CD4-positive, alpha-beta T cell (primary cell): ENCODE results near the gene HCN1. TPM values are rescaled to one million over a fixed set of nuclear protein-coding genes. Genes with fewer than 3 reads are reported as not detected.

Experiments
- ATAC-seq: fragments of 200-7000 bp; cut with Tn5 transposase; one replicate; pipeline ENCODE4 v1.10.0; 2022; ENCODE audit warnings: mild to moderate bottlenecking; ENCODE audit not compliant: poor library complexity
- CTCF ChIA-PET: fragments of 350-600 bp; sonication (Branson Sonifier 250); formaldehyde crosslinking; loops from one replicate; lab custom pipeline; 2021; ENCODE audit warnings: antibody characterized with exemption, inconsistent platforms; lab: Charles Lee
- POLR2A ChIA-PET: fragments of 350-600 bp; sonication (Branson Sonifier 250); formaldehyde crosslinking; loops from one replicate; lab custom pipeline; 2021; ENCODE audit warnings: antibody characterized with exemption, inconsistent platforms; lab: Charles Lee
- DNase-seq, 14 experiments: peaks; one replicate each; pipeline ENCODE4 v3.0.0-alpha.2; 2013 to 2020; ENCODE audit warnings: mixed read lengths in 2 of 14
- H3K27ac ChIP-seq, 2 donors: one replicate each; pipeline versions ENCODE4 v1.5.1 to v1.7.0; 2013; ENCODE audit warnings: low read length in 2 of 2, low read depth in 1 of 2, mild to moderate bottlenecking in 1 of 2
- H3K27me3 ChIP-seq, 2 experiments: 1 replicate in 1 of 2; 2 replicates in 1 of 2; pipeline versions ENCODE4 v1.6.1 to v1.7.0; 2013; ENCODE audit warnings: low read length in 2 of 2, control low read depth in 1 of 2, mild to moderate bottlenecking in 1 of 2, moderate library complexity in 1 of 2; ENCODE audit not compliant: insufficient read depth in 2 of 2, control insufficient read depth in 1 of 2
- H3K36me3 ChIP-seq: one replicate; pipeline ENCODE4 v1.6.1; 2013; ENCODE audit warnings: low read length, control low read depth; ENCODE audit not compliant: insufficient read depth
- H3K4me1 ChIP-seq: one replicate; pipeline ENCODE4 v1.6.1; 2013; ENCODE audit warnings: low read length, control low read depth; ENCODE audit not compliant: insufficient read depth
- H3K4me3 ChIP-seq: one replicate; pipeline ENCODE4 v1.5.1; 2013; ENCODE audit warnings: mild to moderate bottlenecking, low read length, moderate library complexity
- H3K9me3 ChIP-seq, 2 experiments: 1 replicate in 1 of 2; 2 replicates in 1 of 2; pipeline versions ENCODE4 v1.6.1 to v1.7.0; 2013; ENCODE audit warnings: low read length in 2 of 2, mild to moderate bottlenecking in 2 of 2, control low read depth in 1 of 2, moderate library complexity in 1 of 2; ENCODE audit not compliant: control insufficient read depth in 1 of 2, insufficient read depth in 1 of 2
- H3K27ac Mint-ChIP-seq: one replicate; pipeline ENCODE4 v1.8.0; 2020; ENCODE audit warnings: mixed read lengths
- H3K27me3 Mint-ChIP-seq: one replicate; pipeline ENCODE4 v1.8.0; 2021; ENCODE audit warnings: mixed read lengths
- H3K36me3 Mint-ChIP-seq: one replicate; pipeline ENCODE4 v1.8.0; 2021; ENCODE audit warnings: low read depth, mixed read lengths
- H3K4me1 Mint-ChIP-seq: one replicate; pipeline ENCODE4 v1.8.0; 2021; ENCODE audit warnings: low read depth, mixed read lengths
- H3K4me3 Mint-ChIP-seq: one replicate; pipeline ENCODE4 v1.8.0; 2020; ENCODE audit warnings: mild to moderate bottlenecking, mixed read lengths
- H3K9me3 Mint-ChIP-seq: one replicate; pipeline ENCODE4 v1.8.0; 2020; ENCODE audit warnings: mixed read lengths
- intact Hi-C, 2 experiments: fragments of 100-400 bp; cut with DNase I in 1 of 2; cut with micrococcal nuclease in 1 of 2; formaldehyde crosslinking; loops; one replicate each; pipeline versions ENCODE4 v1.15.1 to v1.9.0; 2023 to 2025; cut with DNase I, micrococcal nuclease
- total RNA-seq, 174 experiments: library from RNA in 2 of 174; stranded (reverse) in 2 of 174; gene quantifications; one replicate each; pipeline ENCODE4 v1.2.3 and lab custom pipeline; 2021 to 2026
- TF ChIP-seq, protein P1 (sequence below): fragments of 200-600 bp; IDR thresholded peaks from one replicate; pipeline ENCODE4 v1.8.0; 2022; ENCODE audit warnings: antibody characterized with exemption, mild to moderate bottlenecking

HCN1 gene
- total RNA-seq, 2 experiments from 2014 or later: not detected

GRCh38 chr5:45205403-45205961 lies 490.7 kb downstream of the HCN1 start:
- no peaks in the 10 kb centered on the region for H3K36me3 Mint-ChIP-seq
- Histone ChIP-seq H3K36me3 (no peaks in the 10 kb centered on the region), H3K9me3 (peaks cover 0 to 10% of the 10 kb centered on the region in 2 experiments), H3K27me3 (no peaks in the 10 kb centered on the region), H3K27ac (no peak overlapping the region), H3K4me3 (no peak overlapping the region), H3K4me1 (no peaks in the 10 kb centered on the region)
- DNase-seq: no peak
- no peaks in the 10 kb centered on the region for H3K4me1 Mint-ChIP-seq
- CTCF ChIA-PET: no interaction called here
- no peaks in the 10 kb centered on the region for H3K27me3 Mint-ChIP-seq
- H3K9me3 Mint-ChIP-seq: no peaks in the 10 kb centered on the region
- no peak overlapping the region for H3K27ac Mint-ChIP-seq
- no peak overlapping the region for H3K4me3 Mint-ChIP-seq
- POLR2A ChIA-PET: no interaction called here
- ATAC-seq: no peak
- TF ChIP-seq, protein P1, sequence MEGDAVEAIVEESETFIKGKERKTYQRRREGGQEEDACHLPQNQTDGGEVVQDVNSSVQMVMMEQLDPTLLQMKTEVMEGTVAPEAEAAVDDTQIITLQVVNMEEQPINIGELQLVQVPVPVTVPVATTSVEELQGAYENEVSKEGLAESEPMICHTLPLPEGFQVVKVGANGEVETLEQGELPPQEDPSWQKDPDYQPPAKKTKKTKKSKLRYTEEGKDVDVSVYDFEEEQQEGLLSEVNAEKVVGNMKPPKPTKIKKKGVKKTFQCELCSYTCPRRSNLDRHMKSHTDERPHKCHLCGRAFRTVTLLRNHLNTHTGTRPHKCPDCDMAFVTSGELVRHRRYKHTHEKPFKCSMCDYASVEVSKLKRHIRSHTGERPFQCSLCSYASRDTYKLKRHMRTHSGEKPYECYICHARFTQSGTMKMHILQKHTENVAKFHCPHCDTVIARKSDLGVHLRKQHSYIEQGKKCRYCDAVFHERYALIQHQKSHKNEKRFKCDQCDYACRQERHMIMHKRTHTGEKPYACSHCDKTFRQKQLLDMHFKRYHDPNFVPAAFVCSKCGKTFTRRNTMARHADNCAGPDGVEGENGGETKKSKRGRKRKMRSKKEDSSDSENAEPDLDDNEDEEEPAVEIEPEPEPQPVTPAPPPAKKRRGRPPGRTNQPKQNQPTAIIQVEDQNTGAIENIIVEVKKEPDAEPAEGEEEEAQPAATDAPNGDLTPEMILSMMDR: no peak
- intact Hi-C loops: no loop called here
